Osteoblast (primary cell): ENCODE results near the gene KCNE1. TPM values are rescaled to one million over a fixed set of nuclear protein-coding genes. Genes with fewer than 3 reads are reported as not detected.

Experiments used
- DNase-seq: peaks from one replicate; pipeline ENCODE4 v3.0.0; 2011; ENCODE audit warnings: low spot score, mixed read lengths; ENCODE audit not compliant: insufficient read length; ENCODE audit errors: missing footprints
- H2AFZ ChIP-seq: 2 replicates; pipeline ENCODE4 v1.6.0; 2011; ENCODE audit warnings: mild to moderate bottlenecking, low read length
- H3K27ac ChIP-seq: 2 replicates; pipeline ENCODE4 v1.5.1; 2011; ENCODE audit warnings: mild to moderate bottlenecking, low read depth, low read length, moderate library complexity
- H3K27me3 ChIP-seq: 2 replicates; pipeline ENCODE4 v1.6.0; 2012; ENCODE audit warnings: mild to moderate bottlenecking, control low read depth, inconsistent platforms, low read length, moderate library complexity; ENCODE audit not compliant: insufficient read depth
- H3K36me3 ChIP-seq: 2 replicates; pipeline ENCODE4 v1.5.1; 2011; ENCODE audit warnings: mild to moderate bottlenecking, low read length, control low read depth, moderate library complexity; ENCODE audit not compliant: insufficient read depth
- H3K4me1 ChIP-seq: 2 replicates; pipeline ENCODE4 v1.5.1; 2011; ENCODE audit warnings: mild to moderate bottlenecking, low read length, control low read depth, moderate library complexity; ENCODE audit not compliant: insufficient read depth
- H3K4me2 ChIP-seq: 2 replicates; pipeline ENCODE4 v1.6.0; 2011; ENCODE audit warnings: mild to moderate bottlenecking, low read length; ENCODE audit not compliant: insufficient read depth
- H3K4me3 ChIP-seq: fragments of 200-600 bp; sonication (generic); 3 replicates; pipeline ENCODE4 v1.5.1; 2012; ENCODE audit warnings: mild to moderate bottlenecking, low read length, inconsistent platforms; ENCODE audit not compliant: insufficient read depth
- H3K79me2 ChIP-seq: 2 replicates; pipeline ENCODE4 v1.6.0; 2012; ENCODE audit warnings: mild to moderate bottlenecking, low read length, control low read depth, inconsistent platforms; ENCODE audit not compliant: insufficient read depth
- H3K9me3 ChIP-seq: 2 replicates; pipeline ENCODE4 v1.5.1; 2011; ENCODE audit warnings: low read depth, low read length, control low read depth
- H4K20me1 ChIP-seq: 2 replicates; pipeline ENCODE4 v1.6.0; 2012; ENCODE audit warnings: mild to moderate bottlenecking, low read length, control low read depth; ENCODE audit not compliant: insufficient read depth
- CTCF ChIP-seq: IDR thresholded peaks from 2 replicates; pipeline ENCODE4 v1.5.1; 2011; ENCODE audit warnings: mild to moderate bottlenecking, low read depth, low read length, moderate library complexity; ENCODE audit errors: extremely low read depth
- total RNA-seq: library from RNA; depleted of rRNA; stranded (reverse); fragments of >200 nt; gene quantifications from 2 replicates; pipeline ENCODE4 v1.2.3, GENCODE V29; 2012

KCNE1 gene
- total RNA-seq, 1 donor: 0.72 TPM

GRCh38 chr21:34536820-34537219, 24.8 kb upstream of the KCNE1 start:
- Histone ChIP-seq H3K79me2 (no peaks in the 10 kb centered on the region), H3K9me3 (no peaks in the 10 kb centered on the region), H4K20me1 (no peaks in the 10 kb centered on the region), H3K36me3 (no peaks in the 10 kb centered on the region), H3K27ac (peak overlapping the region; percentile 71), H2AFZ (no peak overlapping the region), H3K4me3 (no peak overlapping the region), H3K4me2 (no peak overlapping the region), H3K27me3 (no peaks in the 10 kb centered on the region), H3K4me1 (peaks cover 30% of the 10 kb centered on the region)
- DNase-seq: peak; percentile 73
- TF ChIP-seq CTCF: no peak

- Histone ChIP-seq H3K4me1 (peaks cover 30% of the 10 kb centered on the region), H4K20me1 (no peaks in the 10 kb centered on the region), H3K27ac (no peak overlapping the region), H3K27me3 (no peaks in the 10 kb centered on the region), H3K4me2 (no peak overlapping the region), H3K4me3 (no peak overlapping the region), H3K9me3 (no peaks in the 10 kb centered on the region), H3K79me2 (no peaks in the 10 kb centered on the region), H2AFZ (no peak overlapping the region), H3K36me3 (no peaks in the 10 kb centered on the region)
- TF ChIP-seq CTCF: no peak
- no peak for DNase-seq
These were observed 24.3 kb upstream of the KCNE1 start for GRCh38 chr21:34536311-34536710.

GRCh38 chr21:34535886-34536285, 23.9 kb upstream of the KCNE1 start:
- H4K20me1 ChIP-seq: no peaks in the 10 kb centered on the region
- H3K36me3 ChIP-seq: no peaks in the 10 kb centered on the region
- no peak overlapping the region for H3K27ac ChIP-seq
- no peak for DNase-seq
- H3K27me3 ChIP-seq: no peaks in the 10 kb centered on the region
- H2AFZ ChIP-seq: no peak overlapping the region
- TF ChIP-seq CTCF: no peak
- H3K79me2 ChIP-seq: no peaks in the 10 kb centered on the region
- no peaks in the 10 kb centered on the region for H3K9me3 ChIP-seq
- H3K4me2 ChIP-seq: no peak overlapping the region
- peaks cover 32% of the 10 kb centered on the region for H3K4me1 ChIP-seq
- no peak overlapping the region for H3K4me3 ChIP-seq

GRCh38 chr21:34534522-34534921, 22.5 kb upstream of the KCNE1 start:
- peaks cover 42% of the 10 kb centered on the region for H3K4me1 ChIP-seq
- peak; percentile 15 for DNase-seq
- no peaks in the 10 kb centered on the region for H3K9me3 ChIP-seq
- no peak overlapping the region for H2AFZ ChIP-seq
- no peak overlapping the region for H3K4me3 ChIP-seq
- no peak overlapping the region for H3K4me2 ChIP-seq
- H3K79me2 ChIP-seq: no peaks in the 10 kb centered on the region
- H3K36me3 ChIP-seq: no peaks in the 10 kb centered on the region
- peak overlapping the region; percentile 7 for H3K27ac ChIP-seq
- no peak for TF ChIP-seq CTCF
- H4K20me1 ChIP-seq: no peaks in the 10 kb centered on the region
- no peaks in the 10 kb centered on the region for H3K27me3 ChIP-seq
